ENCODE measurements around the gene PROM2. TPM values are rescaled to one million over a fixed set of nuclear protein-coding genes. Genes with fewer than 3 reads are reported as not detected.

The PROM2 gene
- total RNA-seq, 1 donor from 2014 or later = 1.4 TPM

GRCh38 chr2:95332036-95332435, 57.8 kb downstream of the PROM2 start:
- Mint-ChIP-seq H3K27ac (no peak overlapping the region), H3K4me1 (no peaks in the 10 kb centered on the region), H3K9me3 (no peaks in the 10 kb centered on the region), H3K36me3 (ENCODE audit: low read depth) (no peaks in the 10 kb centered on the region), H3K27me3 (peaks cover 5% of the 10 kb centered on the region), H3K4me3 (no peak overlapping the region)
- intact Hi-C loops (cut with micrococcal nuclease) = no loop called here
- no peak for DNase-seq

DNA sequence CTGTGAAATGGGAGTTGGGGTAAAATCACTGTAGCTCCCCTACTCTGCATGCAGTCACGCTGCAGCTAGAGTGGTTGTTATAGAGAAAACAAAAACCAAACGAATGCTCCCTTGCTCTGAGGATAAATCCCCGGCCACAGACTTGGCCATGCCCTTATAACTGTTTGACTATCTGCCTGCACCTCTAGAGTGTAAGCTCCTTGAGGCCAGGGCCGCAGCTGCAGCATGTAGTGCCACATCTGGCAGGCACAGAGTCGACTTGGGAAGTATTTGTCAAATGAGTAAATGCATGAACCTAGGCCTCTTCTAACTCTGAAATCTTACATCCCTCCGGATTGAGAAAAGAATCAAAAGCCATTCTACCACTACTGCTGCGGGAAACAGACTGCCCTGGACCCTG, 58.8 kb downstream of the PROM2 start:
- intact Hi-C loops (cut with micrococcal nuclease) = no loop called here
- Mint-ChIP-seq H3K27ac (no peak overlapping the region), H3K4me1 (no peaks in the 10 kb centered on the region), H3K36me3 (ENCODE audit: low read depth) (no peaks in the 10 kb centered on the region), H3K27me3 (peaks cover 5% of the 10 kb centered on the region), H3K4me3 (no peak overlapping the region), H3K9me3 (no peaks in the 10 kb centered on the region)
- no peak for DNase-seq

DNA sequence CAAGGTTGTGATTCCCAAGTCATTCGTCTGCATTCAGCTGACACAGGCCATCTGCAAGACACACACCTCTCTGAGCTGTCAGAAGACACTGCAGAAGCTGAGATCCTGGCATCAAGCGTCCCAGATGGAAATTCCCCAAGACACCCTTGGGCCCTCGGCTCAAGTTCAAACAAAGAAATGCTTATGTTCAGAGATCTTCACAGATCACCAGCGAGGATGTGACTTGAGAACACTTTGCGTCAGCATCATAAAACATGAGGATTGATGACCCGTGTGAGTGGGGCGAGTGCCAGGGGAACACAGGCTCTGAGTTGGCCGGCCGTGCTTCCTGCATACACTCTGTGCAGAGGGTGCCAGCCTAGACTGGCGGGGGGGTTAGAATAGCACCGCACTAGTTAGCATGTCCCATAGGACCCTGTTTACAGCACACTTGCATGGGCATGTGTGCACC, 59.7 kb downstream of the PROM2 start:
- H3K36me3 Mint-ChIP-seq (ENCODE audit: low read depth) = no peaks in the 10 kb centered on the region
- DNase-seq = no peak
- intact Hi-C loops (cut with micrococcal nuclease) = no loop called here
- no peak overlapping the region for H3K4me3 Mint-ChIP-seq
- no peaks in the 10 kb centered on the region for H3K4me1 Mint-ChIP-seq
- no peaks in the 10 kb centered on the region for H3K9me3 Mint-ChIP-seq
- peaks cover 5% of the 10 kb centered on the region for H3K27me3 Mint-ChIP-seq
- H3K27ac Mint-ChIP-seq = no peak overlapping the region

DNA sequence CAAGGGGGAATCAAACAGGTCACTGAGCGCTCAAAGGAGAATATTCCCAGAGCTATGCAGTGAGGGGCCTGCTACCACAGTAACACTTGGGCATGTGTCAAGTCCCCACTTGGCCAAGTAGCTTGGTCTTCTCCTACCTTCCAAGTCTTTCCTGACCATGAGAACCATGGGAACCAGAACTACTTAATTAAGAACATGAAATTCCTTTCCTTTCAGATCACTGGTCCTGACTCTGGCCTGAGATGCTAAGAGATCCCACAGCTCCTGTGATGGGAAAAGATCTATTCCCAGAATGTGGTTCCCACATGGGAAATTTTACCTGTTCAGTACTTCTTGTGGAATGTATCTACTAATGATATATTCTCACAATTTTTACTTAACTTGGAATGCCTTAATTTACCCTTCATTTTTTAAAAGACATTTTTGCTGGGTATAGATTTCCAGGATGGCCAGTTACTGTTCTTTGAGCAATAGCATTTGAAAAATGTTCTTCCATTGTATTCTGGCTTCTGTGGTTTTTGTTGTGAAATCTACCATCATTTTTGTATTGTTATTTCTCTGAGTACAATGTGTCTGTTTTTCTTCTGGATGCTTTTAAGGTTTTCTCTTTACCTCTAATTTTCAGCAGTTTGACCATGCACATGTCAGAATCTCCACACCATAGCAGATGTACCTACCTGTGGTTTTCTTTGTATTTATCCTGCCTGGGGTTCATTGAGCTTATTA, 60.8 kb downstream of the PROM2 start:
- Mint-ChIP-seq H3K9me3 (no peaks in the 10 kb centered on the region), H3K4me3 (no peak overlapping the region), H3K27ac (no peak overlapping the region), H3K27me3 (peaks cover 5% of the 10 kb centered on the region), H3K4me1 (no peaks in the 10 kb centered on the region), H3K36me3 (ENCODE audit: low read depth) (no peaks in the 10 kb centered on the region)
- intact Hi-C loops (cut with micrococcal nuclease) = no loop called here
- DNase-seq = no peak

DNA sequence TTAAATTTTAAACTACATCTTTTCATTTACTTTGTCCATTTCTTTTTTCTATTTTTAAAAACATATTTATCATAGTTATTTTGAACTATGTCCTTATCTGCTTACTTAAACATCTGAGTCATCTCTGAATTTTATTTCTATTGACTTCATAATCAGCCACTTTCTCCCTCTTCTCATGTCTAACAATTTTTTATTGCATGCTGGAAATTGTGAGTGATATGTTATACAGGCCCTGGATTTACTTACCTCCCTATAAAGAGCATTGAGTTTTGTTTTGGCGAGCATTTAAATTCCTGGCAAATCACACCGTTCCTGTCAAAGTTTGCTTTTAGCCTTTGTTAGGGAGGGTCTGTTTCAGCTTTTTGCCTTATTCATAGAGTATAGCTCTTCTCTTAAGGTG, 62.2 kb downstream of the PROM2 start:
- H3K9me3 Mint-ChIP-seq = no peaks in the 10 kb centered on the region
- intact Hi-C loops (cut with micrococcal nuclease) = no loop called here
- H3K4me1 Mint-ChIP-seq = no peaks in the 10 kb centered on the region
- H3K27ac Mint-ChIP-seq = no peak overlapping the region
- peaks cover 5% of the 10 kb centered on the region for H3K27me3 Mint-ChIP-seq
- DNase-seq = no peak
- H3K4me3 Mint-ChIP-seq = no peak overlapping the region
- H3K36me3 Mint-ChIP-seq (ENCODE audit: low read depth) = no peaks in the 10 kb centered on the region

- H3K4me3 Mint-ChIP-seq = no peak overlapping the region
- peaks cover 12% of the 10 kb centered on the region for H3K27me3 Mint-ChIP-seq
- H3K27ac Mint-ChIP-seq = no peak overlapping the region
- intact Hi-C loops (cut with micrococcal nuclease) = no loop called here
- no peaks in the 10 kb centered on the region for H3K9me3 Mint-ChIP-seq
- H3K4me1 Mint-ChIP-seq = no peaks in the 10 kb centered on the region
- no peak for DNase-seq
- H3K36me3 Mint-ChIP-seq (ENCODE audit: low read depth) = no peaks in the 10 kb centered on the region
Observed at GRCh38 chr2:95337829-95338228, 63.6 kb downstream of the PROM2 start.

Other genes with a start within 250 kb of the PROM2 start
- 166 and 167 TPM in 2 replicates for gene MAL, start 248.7 kb upstream of the PROM2 start, total RNA-seq
- 97.4 and 103 TPM in 2 replicates for gene MRPS5, start 152.6 kb upstream of the PROM2 start, total RNA-seq
- 8.2 and 8.3 TPM in 2 replicates for gene ZNF514, start 114.6 kb upstream of the PROM2 start, total RNA-seq
- gene ZNF2, start 108.6 kb upstream of the PROM2 start, total RNA-seq = 4.4 and 5.4 TPM in 2 replicates
- 4.7 and 5.5 TPM in 2 replicates for gene ZNF892, start 66.9 kb upstream of the PROM2 start, total RNA-seq
- 0.28 TPM in 1 of 2 replicates, not detected in the other for gene KCNIP3, start 22.9 kb downstream of the PROM2 start, total RNA-seq
- gene FAHD2A, start 128.3 kb downstream of the PROM2 start, total RNA-seq = 35.8 and 36.0 TPM in 2 replicates
- not detected in 2 replicates for gene TRIM43B, start 210.3 kb downstream of the PROM2 start, total RNA-seq

Data from activated CD4-positive, alpha-beta T cell treated with anti-CD3 and anti-CD28 coated beads, Interleukin-2, amount 10 ng/mL, durations not matched to agents 24 days and 14 days (primary cell).